ENCODE results near the gene LRSAM1. TPM values are rescaled to one million over a fixed set of nuclear protein-coding genes. Genes with fewer than 3 reads are reported as not detected.

LRSAM1 gene
- total and polyA plus RNA-seq, 3 donors from 2014 or later: 9.9 to 22.0 (median 20.5) TPM

GRCh38 chr9:127437497-127438264 is 13.6 kb upstream of the LRSAM1 start:
- H3K9me3 ChIP-seq: no peaks in the 10 kb centered on the region
- no peaks in the 10 kb centered on the region for H3K27me3 ChIP-seq
- no peak overlapping the region for H3K27ac ChIP-seq
- WGBS, 2 donors: 90% methylated on average over 12 of the region's 12 CpGs
- H3K4me1 ChIP-seq: no peaks in the 10 kb centered on the region
- no peaks in the 10 kb centered on the region for H3K36me3 ChIP-seq (ENCODE audit: low read depth, missing control alignments)
- H3K4me3 ChIP-seq: no peak overlapping the region
- no peak for DNase-seq
- TF ChIP-seq POLR2A (IDR thresholded peaks at IDR 0.05): no peak
- no peak for TF ChIP-seq CTCF (IDR thresholded peaks at IDR 0.05)
- intact Hi-C loops (cut with DNase I; ENCODE audit: low total_unique reads): no loop called here

- Histone ChIP-seq H3K9me3 (no peaks in the 10 kb centered on the region), H3K27ac (no peak overlapping the region), H3K27me3 (no peaks in the 10 kb centered on the region), H3K36me3 (ENCODE audit: low read depth, missing control alignments) (no peaks in the 10 kb centered on the region), H3K4me3 (no peak overlapping the region), H3K4me1 (no peaks in the 10 kb centered on the region)
- TF ChIP-seq POLR2A (IDR thresholded peaks at IDR 0.05) (no peak), CTCF (IDR thresholded peaks at IDR 0.05) (no peak)
- no peak for DNase-seq
- intact Hi-C loops (cut with DNase I; ENCODE audit: low total_unique reads): no loop called here
- 95 to 97% methylated on average over 8 to 9 of the region's 9 CpGs for WGBS, 2 donors
Observed at GRCh38 chr9:127438394-127438793, 12.9 kb upstream of the LRSAM1 start.

- TF ChIP-seq POLR2A (IDR thresholded peaks at IDR 0.05): no peak
- TF ChIP-seq CTCF (IDR thresholded peaks at IDR 0.05): no peak
- Histone ChIP-seq H3K9me3 (no peaks in the 10 kb centered on the region), H3K27ac (no peak overlapping the region), H3K36me3 (ENCODE audit: low read depth, missing control alignments) (no peaks in the 10 kb centered on the region), H3K4me3 (no peak overlapping the region), H3K4me1 (peaks cover 2% of the 10 kb centered on the region), H3K27me3 (no peaks in the 10 kb centered on the region)
- no peak for DNase-seq
- 88 to 92% methylated on average over 17 of the region's 17 CpGs for WGBS, 2 donors
- intact Hi-C loops (cut with DNase I; ENCODE audit: low total_unique reads): no loop called here
Observed at GRCh38 chr9:127444283-127444920, 6.9 kb upstream of the LRSAM1 start.

GRCh38 chr9:127444921-127445850 is 6.1 kb upstream of the LRSAM1 start:
- DNase-seq: no peak
- intact Hi-C loops (cut with DNase I; ENCODE audit: low total_unique reads): no loop called here
- H3K27me3 ChIP-seq: no peaks in the 10 kb centered on the region
- TF ChIP-seq POLR2A (IDR thresholded peaks at IDR 0.05) (no peak), CTCF (IDR thresholded peaks at IDR 0.05) (no peak)
- 97% methylated on average over 15 of the region's 15 CpGs for WGBS, 2 donors
- H3K4me3 ChIP-seq: no peak overlapping the region
- H3K36me3 ChIP-seq (ENCODE audit: low read depth, missing control alignments): no peaks in the 10 kb centered on the region
- no peak overlapping the region for H3K27ac ChIP-seq
- peaks cover 10% of the 10 kb centered on the region for H3K4me1 ChIP-seq
- H3K9me3 ChIP-seq: no peaks in the 10 kb centered on the region

All from testis (tissue), 3 donors.